GM19035 (cell line): ENCODE measurements around the gene USP24.

ENCODE experiments used
- ATAC-seq: cut with Tn5 transposase; IDR thresholded peaks from one replicate; pipeline ENCODE4 v1.9.1; 2021; ENCODE audit not compliant: unreplicated experiment

Gene USP24, protein sequence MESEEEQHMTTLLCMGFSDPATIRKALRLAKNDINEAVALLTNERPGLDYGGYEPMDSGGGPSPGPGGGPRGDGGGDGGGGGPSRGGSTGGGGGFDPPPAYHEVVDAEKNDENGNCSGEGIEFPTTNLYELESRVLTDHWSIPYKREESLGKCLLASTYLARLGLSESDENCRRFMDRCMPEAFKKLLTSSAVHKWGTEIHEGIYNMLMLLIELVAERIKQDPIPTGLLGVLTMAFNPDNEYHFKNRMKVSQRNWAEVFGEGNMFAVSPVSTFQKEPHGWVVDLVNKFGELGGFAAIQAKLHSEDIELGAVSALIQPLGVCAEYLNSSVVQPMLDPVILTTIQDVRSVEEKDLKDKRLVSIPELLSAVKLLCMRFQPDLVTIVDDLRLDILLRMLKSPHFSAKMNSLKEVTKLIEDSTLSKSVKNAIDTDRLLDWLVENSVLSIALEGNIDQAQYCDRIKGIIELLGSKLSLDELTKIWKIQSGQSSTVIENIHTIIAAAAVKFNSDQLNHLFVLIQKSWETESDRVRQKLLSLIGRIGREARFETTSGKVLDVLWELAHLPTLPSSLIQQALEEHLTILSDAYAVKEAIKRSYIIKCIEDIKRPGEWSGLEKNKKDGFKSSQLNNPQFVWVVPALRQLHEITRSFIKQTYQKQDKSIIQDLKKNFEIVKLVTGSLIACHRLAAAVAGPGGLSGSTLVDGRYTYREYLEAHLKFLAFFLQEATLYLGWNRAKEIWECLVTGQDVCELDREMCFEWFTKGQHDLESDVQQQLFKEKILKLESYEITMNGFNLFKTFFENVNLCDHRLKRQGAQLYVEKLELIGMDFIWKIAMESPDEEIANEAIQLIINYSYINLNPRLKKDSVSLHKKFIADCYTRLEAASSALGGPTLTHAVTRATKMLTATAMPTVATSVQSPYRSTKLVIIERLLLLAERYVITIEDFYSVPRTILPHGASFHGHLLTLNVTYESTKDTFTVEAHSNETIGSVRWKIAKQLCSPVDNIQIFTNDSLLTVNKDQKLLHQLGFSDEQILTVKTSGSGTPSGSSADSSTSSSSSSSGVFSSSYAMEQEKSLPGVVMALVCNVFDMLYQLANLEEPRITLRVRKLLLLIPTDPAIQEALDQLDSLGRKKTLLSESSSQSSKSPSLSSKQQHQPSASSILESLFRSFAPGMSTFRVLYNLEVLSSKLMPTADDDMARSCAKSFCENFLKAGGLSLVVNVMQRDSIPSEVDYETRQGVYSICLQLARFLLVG (N-terminal part only)

GRCh38 chr1:55215194-55216021 is at the start of gene USP24:
TSS of gene USP24 (minus strand) at chr1:55215364. CDS start at chr1:55215113, 251 bp downstream.
- peak; percentile 82 for ATAC-seq

DNA sequence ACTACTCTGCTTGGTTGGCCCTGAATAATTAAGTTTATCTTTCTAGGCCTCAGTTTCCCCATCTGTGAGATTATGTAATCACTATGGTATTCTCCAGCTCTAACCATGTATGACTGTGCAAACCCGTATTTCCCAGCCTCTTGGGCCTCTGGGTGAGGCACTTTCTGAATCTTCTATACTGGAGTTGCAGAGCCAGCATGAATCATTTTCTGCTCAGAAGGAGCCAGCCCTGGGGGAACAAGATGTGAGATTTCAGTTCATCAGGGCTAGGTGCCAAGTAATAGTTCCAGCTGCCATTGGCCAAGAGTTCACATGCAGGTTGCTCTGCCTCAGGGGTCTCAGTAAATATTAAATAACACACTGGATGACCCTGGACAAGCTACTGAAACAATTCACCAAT is 47.7 kb upstream of the USP24 start:
- no peak for ATAC-seq

DNA sequence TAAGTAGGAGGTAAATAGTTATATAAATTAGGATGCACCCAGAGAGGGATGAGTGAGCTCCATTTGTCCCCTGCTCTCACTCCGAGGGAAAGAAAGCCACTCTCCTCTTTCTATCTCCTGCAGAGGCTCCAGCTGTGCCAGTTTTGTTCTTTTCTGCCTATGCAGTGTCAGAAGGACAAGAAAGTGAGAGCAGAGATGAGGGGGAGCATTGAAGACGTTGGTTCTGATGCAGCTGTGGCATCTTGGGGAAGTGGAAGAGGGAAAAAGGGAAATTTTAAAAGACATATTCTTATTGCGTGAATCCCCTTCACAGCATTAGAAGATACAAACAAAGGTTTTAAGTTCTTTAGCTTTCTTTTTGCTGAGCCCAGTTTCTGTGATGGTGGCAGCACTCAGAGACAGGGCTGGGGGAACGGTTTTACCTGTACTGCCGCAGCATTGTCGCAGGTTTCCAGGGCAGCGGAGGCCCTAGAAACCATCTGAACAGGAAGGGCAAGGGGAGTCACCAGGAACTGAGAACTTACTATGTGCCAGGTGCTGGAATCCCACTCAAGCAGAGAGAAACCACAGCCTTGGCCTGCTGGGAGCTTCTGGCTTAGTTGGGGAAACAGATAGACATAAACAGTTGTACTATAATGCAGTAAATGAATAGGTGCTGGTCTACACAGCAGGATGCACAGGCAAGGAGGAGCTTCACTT is 44.9 kb upstream of the USP24 start:
- ATAC-seq = no peak

- ATAC-seq = peak; percentile 72
These were observed 42.8 kb upstream of the USP24 start for GRCh38 chr1:55257958-55258357.

DNA sequence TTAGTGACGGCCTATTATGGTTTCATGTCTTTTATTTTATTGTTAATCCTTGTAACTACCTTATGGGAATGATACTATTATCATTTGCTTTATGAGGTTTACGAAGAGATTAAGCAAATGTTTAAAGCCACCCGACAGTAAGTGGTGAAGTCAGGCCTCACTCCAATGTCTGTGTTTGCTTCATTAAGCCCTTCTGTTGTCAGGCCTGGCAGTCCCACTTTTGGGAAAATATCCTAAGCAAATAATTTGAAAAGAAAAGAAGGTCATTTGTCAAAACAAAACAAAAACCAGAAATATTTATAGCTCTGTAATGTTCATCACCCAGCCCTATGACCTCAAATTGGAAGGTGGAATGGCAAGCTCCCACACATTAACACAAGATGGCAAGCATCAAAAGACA is 40.7 kb upstream of the USP24 start:
- ATAC-seq = no peak

DNA sequence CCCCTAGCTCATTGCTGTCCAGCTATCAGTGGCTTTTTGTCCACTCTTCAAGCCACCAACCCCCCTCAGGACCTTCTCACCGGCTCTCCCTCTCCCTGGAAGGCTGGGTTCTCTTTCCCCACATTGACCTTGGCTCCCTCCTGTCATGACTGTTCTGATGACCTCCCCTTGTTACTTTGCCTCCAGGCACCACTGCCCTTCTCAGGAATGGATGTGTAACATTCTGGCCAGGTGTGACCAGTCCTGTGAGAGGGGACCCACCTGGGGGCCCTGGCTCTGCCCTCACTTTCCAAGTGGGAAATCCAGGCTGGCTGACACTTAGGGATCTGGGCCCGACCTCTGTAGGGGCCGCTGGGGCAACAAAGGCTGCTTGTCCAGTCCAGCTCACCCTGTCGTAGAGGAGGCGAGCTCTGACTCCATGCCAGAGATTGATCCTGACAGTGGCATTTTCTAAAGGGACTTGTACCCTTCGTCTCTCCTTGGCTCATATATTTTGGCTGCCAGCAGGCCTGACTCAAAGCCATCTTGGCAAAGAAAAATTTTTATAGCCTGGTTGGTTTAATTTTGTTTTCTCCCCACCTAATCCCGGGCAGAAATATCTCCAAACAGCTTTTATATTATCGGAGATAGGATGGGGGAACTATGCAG is 37.9 kb upstream of the USP24 start:
- ATAC-seq = no peak

GRCh38 chr1:55250399-55251075 is 35.4 kb upstream of the USP24 start:
- no peak for ATAC-seq

DNA sequence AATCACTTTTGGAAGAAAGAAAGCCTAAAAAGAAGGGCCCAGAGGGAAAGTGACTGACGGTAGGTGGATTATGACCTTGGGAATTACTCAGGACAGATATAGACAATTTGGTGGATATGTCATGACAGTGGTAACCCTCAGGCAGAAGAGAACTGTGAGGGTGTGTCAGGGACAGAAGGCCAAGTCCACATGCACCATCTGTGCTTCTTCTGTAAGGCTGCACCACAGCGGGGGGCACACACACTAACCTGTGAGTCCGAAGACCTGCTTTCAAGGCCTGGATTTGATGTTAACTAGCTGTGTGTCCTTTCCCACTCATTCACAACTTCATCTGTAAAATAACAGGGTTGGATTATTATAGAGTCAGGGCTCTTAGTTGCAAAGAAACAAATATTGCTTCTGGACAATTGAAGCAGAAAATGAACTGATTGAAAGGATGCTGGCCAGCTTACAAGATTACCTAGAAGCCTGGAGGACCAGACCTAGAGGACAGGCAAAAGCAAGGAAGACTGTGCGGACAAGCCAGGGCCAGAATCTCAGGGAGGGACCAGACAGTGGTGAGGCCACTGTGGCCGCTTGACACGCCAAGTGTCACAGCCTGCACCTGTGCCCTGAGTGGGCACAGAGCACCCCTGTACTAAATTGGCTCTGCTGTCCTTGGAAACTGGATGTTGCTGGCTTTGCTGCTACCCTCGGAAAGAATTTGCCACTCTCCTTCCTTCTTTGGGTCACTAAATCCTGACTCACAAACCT is 34.7 kb upstream of the USP24 start:
- ATAC-seq = no peak

DNA sequence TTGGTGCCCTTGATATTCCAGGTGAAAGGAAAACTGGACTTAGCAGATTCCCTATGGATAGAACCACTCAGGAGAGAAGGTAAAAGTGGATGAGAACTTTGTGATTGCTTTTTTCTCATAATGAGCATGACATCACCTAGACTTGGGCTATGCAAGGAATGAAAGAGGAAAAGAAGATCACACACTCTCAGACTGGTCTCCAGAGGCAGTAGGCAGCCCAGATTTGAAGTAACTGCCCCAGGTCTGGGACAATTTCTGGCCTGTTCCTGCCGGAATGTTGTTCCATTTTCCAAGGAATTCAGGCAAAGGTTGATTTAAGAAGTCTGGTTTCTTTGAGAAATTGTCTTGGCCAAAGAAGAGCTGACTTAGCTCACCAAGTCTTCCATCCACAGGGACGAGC is 31.7 kb upstream of the USP24 start:
- no peak for ATAC-seq

DNA sequence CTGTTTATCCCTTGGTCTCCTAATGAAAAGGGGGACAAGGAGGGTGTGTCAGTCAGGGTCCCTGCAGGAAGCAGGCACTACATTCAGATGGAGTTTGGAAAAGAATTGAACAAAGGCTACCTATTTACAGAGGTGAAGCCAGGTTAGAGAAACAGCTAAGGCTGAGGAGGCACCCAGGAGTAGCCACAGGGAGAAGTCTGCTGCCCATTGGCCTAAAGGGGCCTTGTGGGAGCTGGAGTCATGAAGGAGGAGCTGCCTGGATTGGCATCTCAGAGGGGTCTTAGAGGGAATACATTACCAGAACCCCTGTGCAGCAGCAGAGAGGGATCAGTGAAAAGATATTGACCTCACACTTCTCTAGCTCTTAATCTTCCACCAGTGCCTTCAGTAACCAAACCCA is 31.2 kb upstream of the USP24 start:
- ATAC-seq = no peak

GRCh38 chr1:55245781-55246180 is 30.6 kb upstream of the USP24 start:
- no peak for ATAC-seq

- ATAC-seq = no peak
These were observed 29.4 kb upstream of the USP24 start for GRCh38 chr1:55244476-55245099.

GRCh38 chr1:55243655-55244054 is 28.5 kb upstream of the USP24 start:
- no peak for ATAC-seq

GRCh38 chr1:55239548-55239947 is 24.4 kb upstream of the USP24 start:
- ATAC-seq = no peak

DNA sequence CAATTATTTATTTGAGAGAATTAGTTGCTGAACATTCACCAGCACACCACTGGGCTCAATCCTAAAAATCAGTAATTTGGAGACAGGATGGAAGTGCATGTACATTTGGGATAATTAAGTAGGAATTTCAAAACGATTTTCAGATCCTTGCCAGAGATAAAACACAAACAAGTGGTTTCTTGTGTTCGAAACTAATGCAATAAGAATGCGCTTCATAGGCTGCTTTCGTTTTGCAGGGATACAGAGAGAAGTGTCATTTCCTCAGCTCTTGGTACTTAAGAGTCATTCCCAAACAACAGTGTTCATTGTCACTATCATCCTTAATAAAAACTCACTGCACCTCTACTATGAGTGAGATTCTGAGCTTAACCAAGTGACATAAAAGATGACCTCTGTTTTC is 20.6 kb upstream of the USP24 start:
- ATAC-seq = no peak

DNA sequence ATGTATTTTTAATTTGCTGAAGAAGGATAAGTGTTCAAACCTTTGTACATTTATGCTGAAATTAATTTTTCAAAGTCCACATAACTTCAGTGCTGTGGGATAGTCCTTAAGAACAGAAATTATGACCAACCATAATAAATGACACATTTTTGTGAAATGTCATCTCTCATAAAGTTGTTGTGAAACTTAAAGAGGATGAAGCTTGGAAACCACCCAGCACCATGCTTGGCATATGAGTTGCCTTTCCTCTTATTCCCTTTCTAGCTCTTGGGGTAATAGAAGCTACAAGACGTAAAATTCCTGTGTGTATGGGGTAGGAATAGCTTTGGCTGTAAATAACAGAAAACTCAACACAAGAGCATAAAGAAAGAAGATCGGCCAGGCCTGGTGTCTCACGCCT is 18.9 kb upstream of the USP24 start:
- ATAC-seq = no peak

- no peak for ATAC-seq
These were observed 18.1 kb upstream of the USP24 start for GRCh38 chr1:55233145-55233777.
